HEK293 (cell line): Measurements from ENCODE around the gene SSPN.

Experiments used
- CTCF ChIA-PET: fragments of 350-600 bp; formaldehyde crosslinking; extraction: SDS; loops from one replicate; lab custom pipeline; 2021; ENCODE audit warnings: antibody characterized with exemption; lab: Yijun Ruan, JAX
- POLR2A ChIA-PET: fragments of 300-600 bp; formaldehyde crosslinking; extraction: SDS; loops from one replicate; lab custom pipeline; 2020; ENCODE audit warnings: antibody characterized with exemption, inconsistent platforms; lab: Yijun Ruan, JAX
- H3K27ac ChIP-seq: fragments of 200-500 bp; sonication (Bioruptor generic); 2 replicates; pipeline ENCODE4 v1.5.1; 2014; ENCODE audit warnings: low read depth, low read length, control low read depth, inconsistent platforms; ENCODE audit errors: extremely low read depth
- H3K36me3 ChIP-seq, 2 experiments: fragments of 200-500 bp in 1 of 2; sonication (Bioruptor generic) in 1 of 2; 1 replicate in 1 of 2; 2 replicates in 1 of 2; pipeline ENCODE4 v1.5.1; 2014 to 2017; ENCODE audit warnings: inconsistent platforms in 2 of 2, low read length in 2 of 2; ENCODE audit not compliant: control insufficient read depth in 2 of 2, insufficient read depth in 1 of 2
- H3K4me1 ChIP-seq: fragments of 200-500 bp; sonication (Bioruptor generic); 2 replicates; pipeline ENCODE4 v1.5.1; 2014; ENCODE audit warnings: mild to moderate bottlenecking, low read length, inconsistent platforms; ENCODE audit not compliant: control insufficient read depth, insufficient read depth
- H3K4me3 ChIP-seq: 2 replicates; pipeline ENCODE4 v1.5.1; 2011; ENCODE audit warnings: low read depth, mild to moderate bottlenecking, control low read depth, low read length, moderate library complexity
- H3K9me3 ChIP-seq: fragments of 200-500 bp; sonication (Bioruptor generic); 2 replicates; pipeline ENCODE4 v1.5.1; 2014; ENCODE audit warnings: low read depth, low read length, inconsistent platforms; ENCODE audit not compliant: control insufficient read depth, insufficient read depth
- BCL11B ChIP-seq: fragments of 450-650 bp; formaldehyde crosslinking; IDR thresholded peaks from 2 replicates; pipeline ENCODE4 v1.5.1; 2016; ENCODE audit warnings: low read depth, missing biosample characterization, missing genetic modification characterization
- HOXC10 ChIP-seq: sonication (generic); formaldehyde crosslinking; IDR thresholded peaks from 2 replicates; pipeline ENCODE4 v1.8.1; 2023; ENCODE audit warnings: mild to moderate bottlenecking, missing genetic modification reagents
- KLF7 ChIP-seq: fragments of 450-650 bp; formaldehyde crosslinking; IDR thresholded peaks from 2 replicates; pipeline ENCODE4 v1.5.1; 2016; ENCODE audit warnings: missing biosample characterization, missing genetic modification characterization, borderline replicate concordance
- ZBTB17 ChIP-seq: fragments of 450-650 bp; formaldehyde crosslinking; IDR thresholded peaks from 2 replicates; pipeline ENCODE4 v1.5.1; 2016; ENCODE audit warnings: missing biosample characterization, missing genetic modification characterization
- ZBTB20 ChIP-seq: fragments of 450-650 bp; formaldehyde crosslinking; IDR thresholded peaks from 2 replicates; pipeline ENCODE4 v1.5.1; 2016; ENCODE audit warnings: missing biosample characterization, missing genetic modification characterization
- ZNF121 ChIP-seq: fragments of 450-650 bp; formaldehyde crosslinking; IDR thresholded peaks from 2 replicates; pipeline ENCODE4 v1.5.1; 2016; ENCODE audit warnings: missing biosample characterization, missing genetic modification characterization
- ZNF174 ChIP-seq: fragments of 450-650 bp; formaldehyde crosslinking; IDR thresholded peaks from 2 replicates; pipeline ENCODE4 v1.5.0; 2017; ENCODE audit warnings: missing biosample characterization, mild to moderate bottlenecking, missing genetic modification characterization
- ZNF223 ChIP-seq: fragments of 450-650 bp; formaldehyde crosslinking; IDR thresholded peaks from 2 replicates; pipeline ENCODE4 v1.5.1; 2016; ENCODE audit warnings: missing biosample characterization, missing genetic modification characterization
- ZNF292 ChIP-seq: fragments of 450-650 bp; formaldehyde crosslinking; IDR thresholded peaks from 2 replicates; pipeline ENCODE4 v1.5.1; 2016; ENCODE audit warnings: low read depth, missing biosample characterization, missing genetic modification characterization, borderline replicate concordance
- ZNF416 ChIP-seq: fragments of 450-650 bp; formaldehyde crosslinking; IDR thresholded peaks from 2 replicates; pipeline ENCODE4 v1.5.1; 2016; ENCODE audit warnings: missing biosample characterization, missing genetic modification characterization
- ZNF548 ChIP-seq: fragments of 450-650 bp; formaldehyde crosslinking; IDR thresholded peaks from 2 replicates; pipeline ENCODE4 v1.5.1; 2016; ENCODE audit warnings: missing biosample characterization, missing genetic modification characterization
- ZNF549 ChIP-seq: fragments of 450-650 bp; IDR thresholded peaks from 2 replicates; pipeline ENCODE4 v1.5.1; 2018; ENCODE audit warnings: missing biosample characterization, missing genetic modification characterization, mild to moderate bottlenecking, inconsistent platforms, moderate library complexity
- ZNF560 ChIP-seq: fragments of 450-650 bp; formaldehyde crosslinking; IDR thresholded peaks from 2 replicates; pipeline ENCODE4 v1.5.1; 2017; ENCODE audit warnings: missing biosample characterization, missing genetic modification characterization, borderline replicate concordance
- ZNF664 ChIP-seq: fragments of 450-650 bp; formaldehyde crosslinking; IDR thresholded peaks from 2 replicates; pipeline ENCODE4 v1.5.1; 2016; ENCODE audit warnings: missing biosample characterization, missing genetic modification characterization
- TF ChIP-seq, protein P1 (sequence below): IDR thresholded peaks from 2 replicates; pipeline ENCODE4 v1.6.1; 2011; ENCODE audit warnings: mild to moderate bottlenecking, low read depth, low read length, borderline replicate concordance
- TF ChIP-seq, protein P2 (sequence below): fragments of 450-650 bp; formaldehyde crosslinking; IDR thresholded peaks from 2 replicates; pipeline ENCODE4 v1.5.1; 2017; ENCODE audit warnings: missing biosample characterization, missing genetic modification characterization
- TF ChIP-seq, protein P3 (sequence below): fragments of 450-650 bp; formaldehyde crosslinking; IDR thresholded peaks from 2 replicates; pipeline ENCODE4 v1.5.1; 2016; ENCODE audit warnings: missing biosample characterization, missing genetic modification characterization
- TF ChIP-seq, protein P4 (sequence below): fragments of 450-650 bp; formaldehyde crosslinking; IDR thresholded peaks from 2 replicates; pipeline ENCODE4 v1.5.1; 2016; ENCODE audit warnings: missing biosample characterization, missing genetic modification characterization
- TF ChIP-seq, protein P5 (sequence below): fragments of 450-650 bp; formaldehyde crosslinking; IDR thresholded peaks from 2 replicates; pipeline ENCODE4 v1.5.1; 2016; ENCODE audit warnings: missing biosample characterization, missing genetic modification characterization, low read depth
- TF ChIP-seq, protein P6 (sequence below): fragments of 450-650 bp; formaldehyde crosslinking; IDR thresholded peaks from 2 replicates; pipeline ENCODE4 v1.5.1; 2016; ENCODE audit warnings: missing biosample characterization, missing genetic modification characterization

Gene SSPN

DNA sequence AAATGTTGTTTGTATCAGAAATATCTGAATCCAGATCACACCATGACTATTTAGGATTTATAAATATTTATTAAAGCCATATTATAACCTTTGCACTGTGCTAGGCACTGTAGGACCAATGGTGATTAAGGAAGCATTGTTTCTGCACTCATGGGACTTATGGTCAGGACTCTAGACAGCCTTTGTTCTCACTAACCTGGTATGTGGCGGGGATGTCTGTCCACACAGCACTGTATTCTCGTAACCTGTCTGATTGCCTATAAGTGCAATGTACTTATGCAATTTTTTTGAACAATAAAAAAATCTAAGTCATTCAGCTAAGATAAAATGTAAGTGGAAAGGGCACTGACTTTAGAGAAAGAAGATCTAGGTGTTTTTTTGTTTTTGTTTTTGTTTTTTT lies 6.7 kb upstream of the SSPN start:
- Histone ChIP-seq H3K4me1 (no peaks in the 10 kb centered on the region), H3K36me3 (no peaks in the 10 kb centered on the region), H3K27ac (no peak overlapping the region), H3K4me3 (no peak overlapping the region), H3K9me3 (no peaks in the 10 kb centered on the region)
- ChIA-PET POLR2A (no interaction called here), CTCF (no interaction called here)
- TF ChIP-seq, protein P1, sequence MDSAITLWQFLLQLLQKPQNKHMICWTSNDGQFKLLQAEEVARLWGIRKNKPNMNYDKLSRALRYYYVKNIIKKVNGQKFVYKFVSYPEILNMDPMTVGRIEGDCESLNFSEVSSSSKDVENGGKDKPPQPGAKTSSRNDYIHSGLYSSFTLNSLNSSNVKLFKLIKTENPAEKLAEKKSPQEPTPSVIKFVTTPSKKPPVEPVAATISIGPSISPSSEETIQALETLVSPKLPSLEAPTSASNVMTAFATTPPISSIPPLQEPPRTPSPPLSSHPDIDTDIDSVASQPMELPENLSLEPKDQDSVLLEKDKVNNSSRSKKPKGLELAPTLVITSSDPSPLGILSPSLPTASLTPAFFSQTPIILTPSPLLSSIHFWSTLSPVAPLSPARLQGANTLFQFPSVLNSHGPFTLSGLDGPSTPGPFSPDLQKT = no peak
- TF ChIP-seq, protein P2, sequence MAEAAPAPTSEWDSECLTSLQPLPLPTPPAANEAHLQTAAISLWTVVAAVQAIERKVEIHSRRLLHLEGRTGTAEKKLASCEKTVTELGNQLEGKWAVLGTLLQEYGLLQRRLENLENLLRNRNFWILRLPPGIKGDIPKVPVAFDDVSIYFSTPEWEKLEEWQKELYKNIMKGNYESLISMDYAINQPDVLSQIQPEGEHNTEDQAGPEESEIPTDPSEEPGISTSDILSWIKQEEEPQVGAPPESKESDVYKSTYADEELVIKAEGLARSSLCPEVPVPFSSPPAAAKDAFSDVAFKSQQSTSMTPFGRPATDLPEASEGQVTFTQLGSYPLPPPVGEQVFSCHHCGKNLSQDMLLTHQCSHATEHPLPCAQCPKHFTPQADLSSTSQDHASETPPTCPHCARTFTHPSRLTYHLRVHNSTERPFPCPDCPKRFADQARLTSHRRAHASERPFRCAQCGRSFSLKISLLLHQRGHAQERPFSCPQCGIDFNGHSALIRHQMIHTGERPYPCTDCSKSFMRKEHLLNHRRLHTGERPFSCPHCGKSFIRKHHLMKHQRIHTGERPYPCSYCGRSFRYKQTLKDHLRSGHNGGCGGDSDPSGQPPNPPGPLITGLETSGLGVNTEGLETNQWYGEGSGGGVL (tag by site-specific recombination) = no peak
- TF ChIP-seq ZNF223 (tag by site-specific recombination) (no peak), ZNF664 (tag by site-specific recombination) (no peak), ZNF174 (no peak), ZBTB17 (tag by site-specific recombination) (no peak), ZNF548 (no peak), KLF7 (tag by site-specific recombination) (no peak), ZNF292 (tag by site-specific recombination) (no peak), ZBTB20 (tag by site-specific recombination) (no peak), ZNF416 (no peak), BCL11B (tag by site-specific recombination) (no peak), ZNF121 (no peak), ZNF549 (no peak), HOXC10 (no peak), ZNF560 (tag by site-specific recombination) (no peak)
- TF ChIP-seq, protein P3, sequence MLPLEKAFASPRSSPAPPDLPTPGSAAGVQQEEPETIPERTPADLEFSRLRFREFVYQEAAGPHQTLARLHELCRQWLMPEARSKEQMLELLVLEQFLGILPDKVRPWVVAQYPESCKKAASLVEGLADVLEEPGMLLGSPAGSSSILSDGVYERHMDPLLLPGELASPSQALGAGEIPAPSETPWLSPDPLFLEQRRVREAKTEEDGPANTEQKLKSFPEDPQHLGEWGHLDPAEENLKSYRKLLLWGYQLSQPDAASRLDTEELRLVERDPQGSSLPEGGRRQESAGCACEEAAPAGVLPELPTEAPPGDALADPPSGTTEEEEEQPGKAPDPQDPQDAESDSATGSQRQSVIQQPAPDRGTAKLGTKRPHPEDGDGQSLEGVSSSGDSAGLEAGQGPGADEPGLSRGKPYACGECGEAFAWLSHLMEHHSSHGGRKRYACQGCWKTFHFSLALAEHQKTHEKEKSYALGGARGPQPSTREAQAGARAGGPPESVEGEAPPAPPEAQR (tag by site-specific recombination) = no peak
- TF ChIP-seq, protein P4, sequence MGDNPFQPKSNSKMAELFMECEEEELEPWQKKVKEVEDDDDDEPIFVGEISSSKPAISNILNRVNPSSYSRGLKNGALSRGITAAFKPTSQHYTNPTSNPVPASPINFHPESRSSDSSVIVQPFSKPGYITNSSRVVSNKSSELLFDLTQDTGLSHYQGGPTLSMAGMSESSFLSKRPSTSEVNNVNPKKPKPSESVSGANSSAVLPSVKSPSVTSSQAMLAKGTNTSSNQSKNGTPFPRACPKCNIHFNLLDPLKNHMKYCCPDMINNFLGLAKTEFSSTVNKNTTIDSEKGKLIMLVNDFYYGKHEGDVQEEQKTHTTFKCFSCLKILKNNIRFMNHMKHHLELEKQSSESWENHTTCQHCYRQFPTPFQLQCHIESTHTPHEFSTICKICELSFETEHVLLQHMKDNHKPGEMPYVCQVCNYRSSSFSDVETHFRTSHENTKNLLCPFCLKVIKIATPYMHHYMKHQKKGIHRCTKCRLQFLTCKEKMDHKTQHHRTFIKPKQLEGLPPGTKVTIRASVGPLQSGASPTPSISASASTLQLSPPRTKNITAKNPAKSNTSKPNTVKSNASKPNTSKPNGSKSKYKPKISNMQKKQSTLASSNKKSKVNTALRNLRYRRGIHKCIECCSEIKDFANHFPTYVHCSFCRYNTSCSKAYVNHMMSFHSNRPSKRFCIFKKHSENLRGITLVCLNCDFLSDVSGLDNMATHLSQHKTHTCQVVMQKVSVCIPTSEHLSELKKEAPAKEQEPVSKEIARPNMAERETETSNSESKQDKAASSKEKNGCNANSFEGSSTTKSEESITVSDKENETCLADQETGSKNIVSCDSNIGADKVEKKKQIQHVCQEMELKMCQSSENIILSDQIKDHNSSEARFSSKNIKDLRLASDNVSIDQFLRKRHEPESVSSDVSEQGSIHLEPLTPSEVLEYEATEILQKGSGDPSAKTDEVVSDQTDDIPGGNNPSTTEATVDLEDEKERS (tag by site-specific recombination) = no peak
- TF ChIP-seq, protein P5, sequence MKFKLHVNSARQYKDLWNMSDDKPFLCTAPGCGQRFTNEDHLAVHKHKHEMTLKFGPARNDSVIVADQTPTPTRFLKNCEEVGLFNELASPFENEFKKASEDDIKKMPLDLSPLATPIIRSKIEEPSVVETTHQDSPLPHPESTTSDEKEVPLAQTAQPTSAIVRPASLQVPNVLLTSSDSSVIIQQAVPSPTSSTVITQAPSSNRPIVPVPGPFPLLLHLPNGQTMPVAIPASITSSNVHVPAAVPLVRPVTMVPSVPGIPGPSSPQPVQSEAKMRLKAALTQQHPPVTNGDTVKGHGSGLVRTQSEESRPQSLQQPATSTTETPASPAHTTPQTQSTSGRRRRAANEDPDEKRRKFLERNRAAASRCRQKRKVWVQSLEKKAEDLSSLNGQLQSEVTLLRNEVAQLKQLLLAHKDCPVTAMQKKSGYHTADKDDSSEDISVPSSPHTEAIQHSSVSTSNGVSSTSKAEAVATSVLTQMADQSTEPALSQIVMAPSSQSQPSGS (tag by site-specific recombination) = no peak
- TF ChIP-seq, protein P6, sequence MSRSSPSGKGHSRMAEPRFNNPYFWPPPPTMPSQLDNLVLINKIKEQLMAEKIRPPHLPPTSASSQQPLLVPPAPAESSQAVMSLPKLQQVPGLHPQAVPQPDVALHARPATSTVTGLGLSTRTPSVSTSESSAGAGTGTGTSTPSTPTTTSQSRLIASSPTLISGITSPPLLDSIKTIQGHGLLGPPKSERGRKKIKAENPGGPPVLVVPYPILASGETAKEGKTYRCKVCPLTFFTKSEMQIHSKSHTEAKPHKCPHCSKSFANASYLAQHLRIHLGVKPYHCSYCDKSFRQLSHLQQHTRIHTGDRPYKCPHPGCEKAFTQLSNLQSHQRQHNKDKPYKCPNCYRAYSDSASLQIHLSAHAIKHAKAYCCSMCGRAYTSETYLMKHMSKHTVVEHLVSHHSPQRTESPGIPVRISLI = no peak
